ENCODE data around the gene CCN2. TPM values are rescaled to one million over a fixed set of nuclear protein-coding genes. Genes with fewer than 3 reads are reported as not detected.

CCN2 gene, protein sequence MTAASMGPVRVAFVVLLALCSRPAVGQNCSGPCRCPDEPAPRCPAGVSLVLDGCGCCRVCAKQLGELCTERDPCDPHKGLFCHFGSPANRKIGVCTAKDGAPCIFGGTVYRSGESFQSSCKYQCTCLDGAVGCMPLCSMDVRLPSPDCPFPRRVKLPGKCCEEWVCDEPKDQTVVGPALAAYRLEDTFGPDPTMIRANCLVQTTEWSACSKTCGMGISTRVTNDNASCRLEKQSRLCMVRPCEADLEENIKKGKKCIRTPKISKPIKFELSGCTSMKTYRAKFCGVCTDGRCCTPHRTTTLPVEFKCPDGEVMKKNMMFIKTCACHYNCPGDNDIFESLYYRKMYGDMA
- total RNA-seq = 100 to 1,000 TPM; 194 to 230 TPM
- long read RNA-seq, transcript CTGF-201 (5 exons, 2,339 nt) = major isoform, 413 of 456 reads
- long read RNA-seq, partial matches to known transcripts = 37 of 456 reads
- long read RNA-seq, other reads (novel, unspliced or antisense) = 6 of 456 reads

DNA sequence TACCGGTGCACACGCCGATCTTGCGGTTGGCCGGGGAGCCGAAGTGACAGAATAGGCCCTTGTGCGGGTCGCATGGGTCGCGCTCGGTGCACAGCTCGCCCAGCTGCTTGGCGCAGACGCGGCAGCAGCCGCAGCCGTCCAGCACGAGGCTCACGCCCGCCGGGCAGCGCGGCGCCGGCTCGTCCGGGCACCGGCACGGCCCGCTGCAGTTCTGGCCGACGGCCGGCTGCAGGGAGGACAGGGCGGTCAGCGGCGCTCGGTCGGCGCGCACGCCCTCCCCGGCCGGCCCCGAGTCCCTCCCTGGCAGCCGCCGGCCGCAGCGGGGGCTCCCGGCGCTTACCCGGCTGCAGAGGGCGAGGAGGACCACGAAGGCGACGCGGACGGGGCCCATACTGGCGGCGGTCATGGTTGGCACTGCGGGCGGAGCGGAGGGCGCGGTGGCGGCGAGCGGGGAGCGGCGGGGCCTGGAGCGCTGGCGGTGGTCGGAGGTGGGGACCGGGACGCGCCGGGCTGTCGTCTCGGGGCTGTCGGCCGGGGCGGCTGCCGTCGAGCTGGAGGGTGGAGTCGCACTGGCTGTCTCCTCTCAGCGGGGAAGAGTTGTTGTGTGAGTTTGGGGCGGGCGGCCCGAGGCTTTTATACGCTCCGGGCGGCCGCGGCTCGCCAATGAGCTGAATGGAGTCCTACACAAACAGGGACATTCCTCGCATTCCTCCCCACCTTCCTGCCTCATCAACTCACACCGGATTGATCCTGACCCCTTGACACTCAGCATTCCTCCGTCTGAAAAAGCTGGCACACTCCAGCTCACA lies at the start of gene CCN2:
TSS of gene CCN2 (minus strand) at position 606 of the 809 bp plus-strand sequence. CDS start at position 406, 200 bp downstream.
- intact Hi-C loops (cut with DNase I) = loop anchor here (2.0 to 10.0 kb wide), 4 partner anchors 114 to 210 kb away; no protein-coding TSS in a partner anchor
- ATAC-seq (peak; percentile 76 to 79), DNase-seq (peak; percentile 84)

DNA sequence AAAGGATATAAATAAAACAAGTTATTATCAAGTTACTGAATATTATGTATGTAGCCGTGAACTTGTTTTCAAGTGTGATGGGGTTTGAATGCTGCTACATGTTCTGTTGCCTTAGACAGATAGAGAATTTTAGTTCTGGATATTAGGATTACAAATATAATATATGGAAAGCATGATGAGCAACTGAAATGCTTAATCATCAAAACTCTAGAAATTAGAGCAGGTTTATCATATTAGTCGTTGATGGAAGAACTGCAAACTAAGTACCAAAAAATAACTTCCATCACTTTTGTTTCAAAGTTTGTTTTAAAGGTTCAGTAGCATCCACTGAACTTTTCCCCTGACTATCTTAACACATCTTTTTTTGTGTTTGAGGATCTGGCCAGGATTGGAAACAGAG lies 49.1 kb upstream of the CCN2 start:
- ATAC-seq = no peak
- no peak for DNase-seq
- intact Hi-C loops (cut with DNase I) = no loop called here

DNA sequence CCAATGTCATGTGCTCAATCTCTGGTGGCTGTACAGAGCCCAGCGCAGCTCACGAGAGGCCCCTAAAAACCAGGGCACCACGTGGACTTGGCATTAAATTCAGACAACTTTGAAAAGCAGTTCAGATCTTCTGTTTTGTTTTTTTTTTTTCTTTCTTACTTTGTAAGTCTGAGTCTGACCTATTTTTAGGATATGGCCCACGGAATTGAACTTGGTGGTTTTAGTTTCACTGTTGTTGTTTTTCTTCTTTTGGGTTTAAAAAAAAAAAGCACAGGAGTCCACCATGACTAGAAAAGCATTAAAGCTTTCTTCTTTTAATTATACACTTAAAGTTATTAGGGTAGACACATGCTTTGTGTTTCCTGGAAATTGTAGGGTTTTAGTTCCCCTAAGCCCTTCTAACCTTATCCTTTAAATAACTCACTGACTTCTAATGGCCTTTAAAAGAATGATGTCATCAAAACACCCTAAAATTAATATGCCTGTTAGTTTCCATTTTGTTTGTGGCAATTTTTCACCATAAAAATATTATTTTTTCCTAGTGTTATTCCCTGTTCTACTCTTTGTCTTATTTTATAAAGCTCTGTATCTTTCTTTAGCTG lies 48.5 kb upstream of the CCN2 start:
- intact Hi-C loops (cut with DNase I) = no loop called here
- ATAC-seq (no peak), DNase-seq (no peak)

DNA sequence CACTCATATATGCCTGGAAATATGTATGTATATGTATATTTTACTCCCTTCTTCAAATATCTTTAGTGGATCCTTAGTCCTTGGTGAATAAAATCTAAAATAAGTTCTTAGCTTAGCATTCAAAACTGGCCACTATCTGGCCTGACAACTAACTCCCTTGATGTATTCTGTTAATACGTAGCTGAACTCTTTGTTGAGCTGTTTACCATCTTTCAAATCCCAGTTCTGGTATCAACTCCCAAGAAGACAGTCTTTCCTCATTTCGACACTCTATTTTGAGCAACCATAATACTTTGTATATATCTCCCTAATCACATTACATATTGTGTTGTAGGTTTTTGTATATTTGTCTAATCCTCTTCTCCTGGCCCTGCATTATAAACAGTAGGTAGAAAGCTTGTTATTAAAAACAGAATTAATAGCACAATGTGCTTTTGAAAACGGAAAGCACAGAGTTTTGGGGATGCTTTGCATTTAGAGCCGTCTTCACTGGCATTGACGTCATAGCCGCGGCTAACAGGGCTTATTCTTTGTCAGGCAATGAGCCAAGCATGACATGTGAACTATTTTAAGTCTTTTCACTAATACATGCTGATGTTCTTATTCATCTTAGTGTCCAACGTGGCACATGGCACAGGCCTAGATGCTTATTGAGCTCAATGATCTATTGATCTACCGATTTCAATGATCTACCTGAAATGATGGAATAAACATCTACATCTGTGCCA lies 47.2 kb upstream of the CCN2 start:
- DNase-seq (peak; percentile 36), ATAC-seq (peak; percentile 44 to 60)
- intact Hi-C loops (cut with DNase I) = no loop called here

DNA sequence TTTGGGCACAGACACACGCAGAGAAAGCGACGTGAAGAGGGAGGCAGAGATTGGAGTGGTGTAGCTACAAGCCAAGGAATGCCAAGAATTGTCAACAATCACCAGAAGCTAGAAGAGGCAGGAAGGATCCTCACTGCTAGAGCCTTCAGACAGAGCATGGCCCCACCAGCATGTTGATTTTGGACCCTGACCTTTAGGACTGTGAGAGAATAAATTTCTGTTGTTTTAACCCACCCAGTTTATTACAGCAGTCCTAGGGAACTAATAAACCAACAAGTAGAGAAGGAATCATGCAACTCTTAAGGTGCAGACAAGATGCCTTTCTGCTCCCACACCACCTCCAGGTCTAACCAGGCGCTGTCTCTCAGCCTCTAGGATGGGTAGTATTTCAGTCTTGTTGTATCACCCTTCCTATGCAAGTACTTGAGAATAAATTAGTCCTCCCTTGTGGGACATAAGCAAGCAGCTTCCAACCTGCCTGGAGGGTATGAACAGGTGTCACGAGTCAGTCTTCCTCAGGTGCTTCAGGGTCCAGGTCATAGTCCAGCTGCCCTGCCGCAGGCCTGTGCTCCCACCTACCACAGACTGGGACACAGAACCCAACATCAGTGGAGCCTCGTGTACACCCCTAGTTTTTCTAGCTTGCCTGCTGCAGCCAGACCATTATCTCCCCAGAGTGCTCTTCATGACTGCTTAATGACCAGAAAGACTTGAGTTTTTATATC lies 46.4 kb upstream of the CCN2 start:
- ATAC-seq (no peak), DNase-seq (no peak)
- intact Hi-C loops (cut with DNase I) = no loop called here

DNA sequence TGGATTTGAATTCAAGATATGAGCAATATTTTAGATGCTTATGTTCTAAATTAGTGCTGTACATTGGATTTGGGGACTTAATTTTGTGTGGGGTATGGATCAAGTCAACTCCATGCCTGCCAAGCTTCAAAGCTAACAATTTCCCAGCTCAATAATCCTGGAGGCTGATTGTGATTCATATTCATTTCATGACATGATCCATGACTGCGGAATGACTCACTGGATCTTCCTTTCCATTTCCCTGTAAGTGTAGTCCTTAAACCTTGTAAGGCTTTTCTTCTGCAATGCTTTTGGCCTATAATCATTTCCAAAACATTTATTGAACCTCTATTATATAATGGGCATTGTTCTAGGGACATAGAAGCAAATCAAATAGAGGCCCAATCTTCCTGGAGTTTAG lies 44.7 kb upstream of the CCN2 start:
- ATAC-seq (peak in 1 of 2 donors; percentile 77), DNase-seq (no peak)
- intact Hi-C loops (cut with DNase I) = no loop called here

DNA sequence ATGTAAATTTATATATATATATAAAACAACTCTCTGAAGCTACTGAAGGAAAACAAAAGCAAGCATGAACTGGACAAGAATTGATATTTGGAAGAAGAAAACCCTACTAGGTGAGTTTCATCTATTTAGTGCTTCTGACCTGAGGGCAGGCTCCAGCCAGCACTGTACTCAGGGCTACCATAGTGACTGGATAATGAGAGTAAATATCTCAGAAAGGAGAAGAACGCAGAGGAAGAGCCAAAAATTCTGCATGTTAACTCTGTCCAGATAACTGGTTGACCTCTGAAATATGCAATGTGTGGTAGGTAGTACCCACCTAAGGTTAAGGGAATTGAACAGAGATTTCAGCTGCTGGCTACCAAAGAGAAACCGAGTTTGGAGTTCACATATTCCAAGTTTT lies 41.4 kb upstream of the CCN2 start:
- DNase-seq (no peak), ATAC-seq (peak in 1 of 2 donors; percentile 53)
- intact Hi-C loops (cut with DNase I) = no loop called here

DNA sequence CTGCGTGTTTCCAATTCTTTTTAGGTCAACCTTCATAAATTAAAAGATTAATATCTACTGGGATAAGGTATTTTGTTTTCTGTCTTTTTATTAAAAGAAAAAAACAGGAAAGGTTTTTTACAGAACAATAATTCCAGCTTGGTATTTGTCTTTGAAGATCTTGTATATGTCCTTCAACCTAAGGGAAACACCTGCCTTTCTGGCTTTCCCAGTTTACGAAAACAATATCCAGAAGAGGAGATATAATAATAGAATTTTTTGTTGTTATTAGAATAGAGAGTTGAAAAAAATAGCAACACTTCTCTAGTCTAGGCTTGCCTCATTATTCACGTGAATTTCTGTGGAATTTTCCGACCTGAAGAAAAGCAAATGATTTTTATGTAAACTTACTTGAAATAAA lies 37.9 kb upstream of the CCN2 start:
- ATAC-seq (no peak), DNase-seq (no peak)
- intact Hi-C loops (cut with DNase I) = no loop called here

DNA sequence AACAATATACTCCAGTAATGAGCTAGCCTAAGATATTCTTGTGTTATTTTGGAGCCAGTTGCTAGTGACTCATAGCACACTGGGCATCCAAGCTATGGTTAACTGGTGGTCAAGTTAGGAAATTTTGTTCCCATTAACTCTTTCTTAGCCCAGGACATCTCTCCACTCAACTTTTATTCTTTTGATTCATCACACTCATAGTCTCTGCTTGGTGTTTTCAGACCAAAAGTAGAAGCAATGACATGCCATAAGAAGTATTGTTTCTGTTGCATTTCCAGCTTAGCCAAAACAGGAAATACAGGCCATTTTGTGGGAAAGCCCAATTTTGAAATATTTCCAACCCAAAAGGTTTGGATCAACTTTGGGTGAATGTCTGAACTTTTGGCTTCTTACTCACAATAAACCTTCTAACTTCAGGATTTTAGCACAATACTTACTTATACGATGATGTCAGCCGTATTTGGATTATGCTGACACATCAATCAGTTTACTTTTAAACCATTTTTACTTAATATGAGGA lies 31.6 kb upstream of the CCN2 start:
- ATAC-seq (peak in 1 of 2 donors; percentile 58), DNase-seq (no peak)
- intact Hi-C loops (cut with DNase I) = no loop called here

DNA sequence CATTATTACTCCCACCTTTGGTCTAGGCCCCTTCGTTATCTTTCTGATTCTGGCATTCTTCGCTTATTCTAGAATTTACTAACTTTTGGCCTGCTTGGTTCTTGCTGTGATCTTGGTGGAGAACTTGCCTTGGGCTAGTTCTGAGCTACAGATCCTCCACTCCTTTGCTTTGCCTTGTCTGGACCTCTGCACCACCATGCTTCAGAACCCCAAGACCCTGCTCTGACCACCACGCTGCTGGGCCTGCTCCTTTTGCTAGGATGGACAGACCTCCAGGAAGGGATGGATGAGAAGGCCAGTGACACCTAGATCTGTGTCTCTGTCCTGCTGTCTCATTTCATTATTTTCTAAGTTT lies 30.4 kb upstream of the CCN2 start:
- intact Hi-C loops (cut with DNase I) = no loop called here
- DNase-seq (no peak), ATAC-seq (no peak)

DNA sequence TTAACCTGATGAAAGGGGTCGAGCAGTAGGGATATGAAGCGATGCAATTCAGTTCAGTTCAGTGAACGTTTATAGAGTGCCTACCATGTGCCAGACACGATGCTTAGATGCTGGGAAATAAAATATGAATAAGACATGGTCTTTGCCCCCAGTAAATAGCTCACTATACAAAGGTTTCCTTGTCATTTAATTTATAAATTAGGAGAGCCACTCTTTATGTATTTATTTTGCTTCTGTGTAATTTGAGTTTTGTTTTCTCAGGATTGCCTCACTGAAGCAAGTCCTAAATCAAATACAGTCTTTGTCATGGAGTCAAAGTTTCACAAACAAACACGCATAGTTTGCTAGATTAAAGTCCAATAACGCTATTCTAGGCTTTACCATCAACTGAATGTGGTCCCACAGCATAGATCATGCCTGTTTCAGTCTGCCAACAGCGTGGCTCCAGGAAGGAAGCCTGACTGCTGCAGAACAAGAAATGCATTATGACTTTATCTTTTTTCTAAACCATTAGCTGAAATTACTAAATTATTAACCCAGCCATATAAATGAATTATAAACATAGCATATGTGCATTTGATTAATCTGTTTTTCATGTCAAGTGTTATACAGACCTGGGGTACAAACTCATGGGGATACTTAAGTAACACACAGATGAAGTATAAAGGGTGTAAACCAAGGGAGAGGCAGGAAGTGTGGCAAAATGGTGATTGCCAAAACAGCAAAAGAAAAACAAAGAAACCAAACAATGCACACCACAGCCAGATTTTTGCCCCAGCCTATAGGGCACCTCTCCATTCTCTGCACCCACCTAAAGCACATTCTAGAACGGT lies 29.8 kb upstream of the CCN2 start:
- no peak for ATAC-seq
- DNase-seq = no peak
- intact Hi-C loops (cut with DNase I) = no loop called here

DNA sequence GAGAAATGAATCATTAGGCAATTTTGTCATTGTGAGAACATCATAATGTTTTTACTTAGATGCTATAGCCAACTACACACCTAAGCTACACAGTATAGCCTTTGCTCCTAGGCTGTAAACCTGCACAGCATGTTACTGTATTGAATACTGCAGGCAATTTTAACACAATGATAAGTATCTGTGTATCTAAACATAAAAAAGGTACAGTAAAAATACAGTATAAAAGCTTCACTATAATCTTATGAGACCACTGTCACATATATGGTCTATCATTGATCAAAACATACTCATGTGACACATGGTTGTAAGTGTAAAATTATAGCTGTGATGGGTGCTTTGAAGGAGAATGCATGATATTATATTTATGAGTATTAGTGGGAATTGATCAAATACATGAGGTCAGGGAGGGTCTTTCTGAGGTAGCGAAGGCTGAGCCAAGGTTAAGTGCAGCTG lies 29.2 kb upstream of the CCN2 start:
- DNase-seq = no peak
- intact Hi-C loops (cut with DNase I) = no loop called here
- ATAC-seq = no peak

DNA sequence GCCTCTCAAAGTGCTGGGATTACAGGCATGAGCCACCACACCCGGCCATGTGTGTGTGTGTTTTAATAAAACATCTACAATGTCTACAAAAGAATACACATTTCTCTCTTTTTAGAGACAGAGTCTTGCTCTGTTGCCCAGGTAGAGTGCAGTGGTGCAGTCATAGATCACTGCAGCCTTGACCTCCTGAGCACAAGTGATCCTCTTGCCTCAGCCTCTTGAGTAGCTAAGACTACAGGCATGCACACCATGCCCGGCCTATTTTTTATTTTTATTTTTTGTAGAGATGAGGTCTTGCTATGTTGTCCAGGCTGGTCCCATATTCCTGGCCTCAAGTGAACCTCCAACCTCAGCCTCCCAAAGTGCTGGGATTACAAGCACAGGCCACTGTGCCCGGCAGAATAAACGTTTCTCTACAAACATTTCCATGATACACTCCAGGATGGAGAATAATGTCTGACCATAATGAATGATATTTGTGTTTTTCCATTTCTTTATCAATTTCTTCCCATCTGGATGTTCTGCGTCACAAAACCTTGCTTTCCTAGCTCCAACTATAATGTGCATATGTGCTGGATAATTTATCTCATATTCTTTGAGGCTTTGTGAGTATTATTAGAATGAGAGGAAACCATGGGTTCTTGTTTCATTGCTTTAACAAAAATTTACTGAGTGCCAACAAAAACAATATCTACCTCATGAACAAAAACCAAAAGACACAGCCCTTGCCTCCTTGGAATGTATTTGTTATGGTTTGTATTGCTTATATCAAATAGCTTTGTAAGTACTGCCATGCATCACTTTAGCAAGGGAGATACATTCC lies 28.6 kb upstream of the CCN2 start:
- no peak for DNase-seq
- intact Hi-C loops (cut with DNase I) = no loop called here
- ATAC-seq = no peak

DNA sequence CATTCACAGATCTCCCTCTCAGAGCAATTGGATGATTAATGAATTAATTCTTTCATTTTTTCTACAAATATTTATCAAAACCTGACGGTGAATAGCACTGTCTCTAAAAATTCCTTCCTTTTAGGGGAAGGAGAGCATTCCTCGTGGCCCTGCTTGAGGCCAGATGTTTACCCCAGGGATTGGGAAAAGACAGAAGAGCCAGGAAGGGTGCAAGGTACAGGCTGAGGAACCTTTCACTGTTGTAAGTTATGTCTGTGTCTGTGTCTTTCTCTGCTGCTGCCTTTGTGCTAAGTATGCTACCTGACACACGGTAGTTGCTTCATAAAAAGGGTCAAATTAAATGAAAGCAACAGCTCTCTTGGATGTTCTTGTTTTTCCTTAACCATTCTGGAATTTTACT lies 27.4 kb upstream of the CCN2 start:
- ATAC-seq (no peak), DNase-seq (no peak)
- intact Hi-C loops (cut with DNase I) = no loop called here

DNA sequence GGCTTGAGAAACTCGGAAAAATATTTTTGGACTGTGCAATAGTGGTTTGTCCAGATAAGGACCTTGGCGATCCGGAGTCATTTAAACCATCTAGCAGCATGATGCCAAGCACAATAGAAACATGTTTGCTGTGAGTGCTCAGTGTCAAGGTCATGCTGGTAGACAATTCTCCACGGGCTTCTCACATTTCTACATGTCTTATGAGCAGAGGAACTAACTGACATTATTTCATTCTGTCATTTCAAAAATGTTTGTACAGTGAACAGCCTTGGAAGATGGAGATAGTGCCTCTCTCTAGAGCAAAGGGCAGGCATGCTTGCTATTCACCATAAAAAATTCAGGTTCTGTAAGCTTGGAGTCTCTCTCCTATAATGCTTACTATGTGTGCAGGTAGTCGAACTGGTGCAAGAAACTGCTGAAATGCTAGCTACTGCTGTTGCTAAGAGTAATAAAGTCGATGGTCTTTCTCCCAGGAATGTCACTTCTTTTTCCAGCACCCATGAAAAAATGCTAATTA lies 25.4 kb upstream of the CCN2 start:
- intact Hi-C loops (cut with DNase I) = no loop called here
- DNase-seq (no peak), ATAC-seq (peak; percentile 65 to 78)

DNA sequence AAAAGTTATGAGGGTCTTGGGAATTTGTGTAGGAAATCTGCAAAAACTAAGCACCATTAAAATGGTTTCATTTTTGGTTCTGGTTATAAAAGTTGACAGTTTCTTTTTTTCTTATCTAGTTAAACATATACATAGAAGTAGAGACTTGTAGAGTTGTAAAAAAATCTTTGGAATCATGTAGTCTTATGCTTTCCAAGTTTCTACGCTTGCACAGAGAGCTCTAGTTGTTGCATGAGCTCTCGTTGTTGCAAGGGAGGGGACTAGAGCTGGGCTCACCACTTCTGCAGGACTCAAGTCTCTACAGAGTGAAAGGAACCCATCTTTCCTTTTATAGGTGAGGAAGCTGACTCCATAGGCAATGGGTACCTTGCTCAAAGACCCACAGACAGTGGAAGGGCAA lies 21.6 kb upstream of the CCN2 start:
- intact Hi-C loops (cut with DNase I) = no loop called here
- ATAC-seq (no peak), DNase-seq (no peak)

All from left cardiac atrium (tissue), 4 donors.